HG02870 (cell line): ENCODE results near the gene UPF3B.
"Not testable (repeated sequence)": the region's sequence is repeated elsewhere in the genome, so short reads cannot be mapped to it uniquely, and the experiment has no call there.

Source experiments
- ATAC-seq: cut with Tn5 transposase; IDR thresholded peaks from one replicate; pipeline ENCODE4 v1.9.1; 2021; ENCODE audit warnings: mild to moderate bottlenecking, moderate library complexity; ENCODE audit not compliant: unreplicated experiment

The UPF3B gene

DNA sequence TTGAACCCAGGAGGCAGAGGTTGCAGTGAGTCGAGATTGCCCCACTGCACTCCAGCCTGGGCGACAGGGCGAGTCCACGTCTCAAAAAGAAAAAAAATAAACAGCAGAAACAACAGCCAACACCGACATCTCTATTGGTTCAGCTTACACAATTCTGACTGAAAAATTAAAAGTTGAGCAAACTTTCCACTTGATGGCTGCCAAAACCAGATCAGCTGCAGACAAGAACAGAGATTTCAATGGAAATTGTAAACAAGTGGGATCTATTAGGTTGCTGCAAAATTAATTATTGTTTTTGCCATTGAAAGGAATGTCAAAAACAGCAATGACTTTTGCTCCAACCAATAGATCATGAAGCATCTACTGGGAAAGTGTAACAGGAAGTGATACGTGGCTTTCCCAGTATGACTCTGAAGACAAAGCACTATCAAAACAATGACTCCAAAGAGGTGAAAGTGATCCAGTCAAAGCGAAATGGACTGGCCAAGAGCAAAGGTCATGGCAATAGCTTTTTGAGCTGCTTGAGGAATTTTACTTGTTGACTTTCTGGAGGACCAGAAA is 26.3 kb downstream of the UPF3B start:
- no peak for ATAC-seq

DNA sequence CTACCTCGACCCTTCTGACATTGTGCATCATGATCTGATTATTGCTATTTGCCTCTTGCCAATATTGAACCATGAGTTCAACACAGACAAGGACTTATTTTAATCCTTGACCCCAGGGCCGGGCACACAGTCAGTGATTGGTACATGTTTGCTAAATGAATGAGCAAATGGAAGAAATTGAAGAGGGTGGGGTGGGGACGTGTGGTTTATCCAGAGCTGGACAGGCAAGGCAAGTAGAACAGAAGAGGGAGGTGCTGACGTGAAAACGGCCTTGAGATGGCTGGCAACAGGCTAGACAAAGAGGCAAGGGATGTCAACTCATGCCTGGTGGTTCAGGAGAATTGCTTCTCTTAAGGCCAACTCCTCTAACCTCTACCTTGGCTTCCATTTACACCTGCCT is 28.5 kb downstream of the UPF3B start:
- not testable (repeated sequence) for ATAC-seq

DNA sequence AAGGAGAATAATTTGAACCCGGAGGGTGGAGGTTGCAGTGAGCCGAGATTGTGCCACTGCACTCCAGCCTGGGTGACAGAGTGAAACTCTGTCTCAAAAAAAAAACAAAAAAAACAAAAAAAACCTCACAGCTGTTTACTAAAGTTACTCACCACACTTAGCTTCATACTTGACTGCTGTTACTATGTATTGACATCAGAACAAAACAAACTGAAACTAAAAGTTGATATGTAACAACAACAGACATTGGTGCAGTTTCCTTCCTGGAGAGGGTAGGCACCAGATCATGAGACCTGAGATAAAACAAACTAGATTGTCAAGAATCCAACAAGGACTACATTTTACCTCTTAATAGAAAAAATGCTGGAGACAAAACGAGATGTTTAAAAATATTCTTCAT is 31.1 kb downstream of the UPF3B start:
- ATAC-seq, result peak; percentile 78

DNA sequence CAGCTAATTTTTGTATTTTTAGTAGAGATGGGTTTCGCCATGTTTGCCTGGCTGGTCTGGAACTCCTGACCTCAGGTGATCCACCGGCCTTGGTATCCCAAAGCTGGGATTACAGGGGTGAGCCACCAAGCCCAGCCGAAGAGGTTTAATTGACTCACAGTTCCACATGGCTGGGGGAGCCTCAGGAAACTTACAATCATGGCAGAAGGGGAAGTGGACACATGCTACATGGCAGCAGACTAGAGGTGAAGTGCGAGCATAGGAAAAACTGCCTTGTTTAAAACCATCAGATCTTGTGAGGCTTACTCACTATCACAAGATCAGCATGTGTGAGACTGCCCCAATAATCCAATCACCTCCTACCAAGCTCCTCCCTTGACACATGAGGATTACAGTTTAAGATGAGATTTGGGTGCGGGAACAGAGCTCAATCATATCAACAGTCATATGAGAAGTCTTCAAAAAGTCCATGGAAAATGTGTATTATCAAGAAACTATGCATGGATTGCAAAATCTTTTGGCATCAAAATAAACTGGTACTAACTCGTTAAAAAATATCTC is 35.6 kb downstream of the UPF3B start:
- no peak for ATAC-seq

DNA sequence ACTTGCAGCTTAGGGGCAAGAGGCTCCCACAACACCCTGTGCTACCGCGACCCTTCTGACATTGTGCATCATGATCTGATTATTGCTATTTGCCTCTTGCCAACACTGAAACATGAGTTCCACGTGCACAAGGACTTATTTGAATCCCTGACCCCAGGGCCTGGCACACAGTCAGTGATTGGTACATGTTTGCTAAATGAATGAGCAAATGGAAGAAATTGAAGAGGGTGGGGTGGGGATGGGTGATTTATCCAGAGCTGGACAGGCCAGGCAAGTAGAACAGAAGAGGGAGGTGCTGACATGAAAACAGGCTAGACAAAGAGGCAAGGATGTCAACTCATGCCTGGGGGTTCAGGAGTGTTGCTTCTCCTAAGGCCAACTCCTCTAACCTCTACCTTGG is 36.5 kb downstream of the UPF3B start:
- ATAC-seq, result no peak

DNA sequence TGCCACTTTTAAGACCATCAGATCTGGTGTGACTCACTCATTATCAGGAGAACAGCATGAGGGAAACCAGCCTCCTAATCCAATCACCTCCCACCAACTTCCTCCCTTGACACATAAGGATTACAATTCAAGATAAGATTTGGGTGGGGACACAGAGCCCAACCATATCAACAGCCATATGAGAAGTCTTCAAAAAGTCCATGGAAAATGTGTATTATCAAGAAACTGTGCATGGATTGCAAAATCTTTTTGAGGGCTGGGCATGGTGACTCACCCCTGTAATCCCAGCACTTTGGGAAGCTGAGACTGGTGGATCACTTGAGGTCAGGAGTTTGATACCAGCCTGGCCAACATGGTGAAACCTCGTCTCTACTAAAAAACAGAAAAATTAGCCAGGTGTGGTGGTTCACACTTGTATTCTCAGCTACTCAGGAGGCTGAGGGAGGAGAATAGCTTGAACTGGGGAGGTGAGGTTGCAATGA is 43.5 kb downstream of the UPF3B start:
- no peak for ATAC-seq

DNA sequence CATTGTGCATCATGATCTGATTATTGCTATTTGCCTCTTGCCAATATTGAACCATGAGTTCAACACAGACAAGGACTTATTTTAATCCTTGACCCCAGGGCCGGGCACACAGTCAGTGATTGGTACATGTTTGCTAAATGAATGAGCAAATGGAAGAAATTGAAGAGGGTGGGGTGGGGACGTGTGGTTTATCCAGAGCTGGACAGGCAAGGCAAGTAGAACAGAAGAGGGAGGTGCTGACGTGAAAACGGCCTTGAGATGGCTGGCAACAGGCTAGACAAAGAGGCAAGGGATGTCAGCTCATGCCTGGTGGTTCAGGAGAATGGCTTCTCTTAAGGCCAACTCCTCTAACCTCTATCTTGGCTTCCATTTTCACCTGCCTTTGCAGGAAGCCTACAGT is 44.3 kb downstream of the UPF3B start:
- ATAC-seq, result not testable (repeated sequence)

DNA sequence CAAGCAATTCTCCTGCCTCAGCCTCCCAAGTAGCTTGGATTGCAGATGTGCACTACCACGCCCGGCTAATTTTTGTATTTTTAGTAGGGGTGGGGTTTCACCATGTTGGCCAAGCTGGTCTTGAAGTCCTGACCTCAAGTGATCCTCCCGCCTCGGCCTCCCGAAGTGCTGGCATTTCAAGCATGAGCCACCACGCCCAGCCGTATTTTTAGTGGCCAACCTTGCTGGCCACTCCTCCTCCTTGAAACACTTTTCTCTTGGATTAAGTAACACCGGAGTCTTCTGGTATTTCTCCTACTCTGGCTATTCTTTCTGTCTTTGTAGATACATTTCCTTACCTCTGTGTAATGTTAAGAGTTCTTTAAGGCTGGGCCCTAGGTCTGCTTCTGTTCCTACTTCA is 50.2 kb downstream of the UPF3B start:
- no peak for ATAC-seq

DNA sequence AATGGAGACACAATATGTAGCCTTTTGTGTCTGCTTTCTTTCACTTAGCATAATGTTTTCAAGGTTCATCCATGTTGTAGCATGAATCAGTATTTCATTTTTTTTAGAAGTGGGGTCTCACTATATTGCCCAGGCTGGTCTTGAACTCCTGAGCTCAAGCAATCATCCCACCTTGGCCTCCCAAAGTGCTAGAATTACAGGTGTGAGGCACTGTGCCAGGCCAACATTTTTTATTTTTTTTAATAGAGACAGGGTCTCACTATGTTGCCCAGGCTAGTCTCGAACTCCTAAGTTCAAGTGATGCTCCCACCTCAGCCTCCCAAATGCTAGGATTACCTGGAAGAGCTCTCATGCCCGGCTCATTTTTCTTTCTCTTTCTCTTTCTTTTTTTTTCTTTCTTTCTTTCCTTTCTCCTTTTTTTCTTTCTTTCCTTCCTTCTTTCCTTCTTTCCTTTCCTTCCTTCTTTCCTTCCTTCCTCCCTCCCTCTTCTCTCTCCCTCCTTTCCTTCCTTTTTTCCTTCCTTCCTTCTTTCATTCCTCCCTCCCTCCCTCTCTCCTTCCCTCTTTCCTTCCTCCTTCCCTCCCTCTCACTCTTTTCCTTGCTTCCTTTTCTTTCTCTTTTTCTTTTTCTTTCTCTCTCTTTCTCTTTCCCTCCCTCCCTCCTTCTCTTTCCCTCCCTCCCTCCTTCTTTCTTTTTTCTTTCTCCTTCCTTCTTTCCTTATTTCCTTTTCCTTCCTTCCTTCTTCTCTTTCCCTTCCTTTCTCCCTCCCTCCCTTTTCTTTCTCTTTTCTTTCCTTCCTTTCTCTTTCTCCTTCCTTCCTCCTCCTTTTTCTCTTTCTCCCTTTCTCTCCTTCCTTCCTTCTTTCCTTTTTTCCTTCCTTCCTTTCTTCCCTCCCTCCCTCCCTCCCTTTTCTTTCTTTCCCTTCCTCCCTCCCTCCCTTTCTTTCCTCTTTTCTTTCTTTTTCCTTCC is 51.2 kb downstream of the UPF3B start:
- no peak for ATAC-seq

DNA sequence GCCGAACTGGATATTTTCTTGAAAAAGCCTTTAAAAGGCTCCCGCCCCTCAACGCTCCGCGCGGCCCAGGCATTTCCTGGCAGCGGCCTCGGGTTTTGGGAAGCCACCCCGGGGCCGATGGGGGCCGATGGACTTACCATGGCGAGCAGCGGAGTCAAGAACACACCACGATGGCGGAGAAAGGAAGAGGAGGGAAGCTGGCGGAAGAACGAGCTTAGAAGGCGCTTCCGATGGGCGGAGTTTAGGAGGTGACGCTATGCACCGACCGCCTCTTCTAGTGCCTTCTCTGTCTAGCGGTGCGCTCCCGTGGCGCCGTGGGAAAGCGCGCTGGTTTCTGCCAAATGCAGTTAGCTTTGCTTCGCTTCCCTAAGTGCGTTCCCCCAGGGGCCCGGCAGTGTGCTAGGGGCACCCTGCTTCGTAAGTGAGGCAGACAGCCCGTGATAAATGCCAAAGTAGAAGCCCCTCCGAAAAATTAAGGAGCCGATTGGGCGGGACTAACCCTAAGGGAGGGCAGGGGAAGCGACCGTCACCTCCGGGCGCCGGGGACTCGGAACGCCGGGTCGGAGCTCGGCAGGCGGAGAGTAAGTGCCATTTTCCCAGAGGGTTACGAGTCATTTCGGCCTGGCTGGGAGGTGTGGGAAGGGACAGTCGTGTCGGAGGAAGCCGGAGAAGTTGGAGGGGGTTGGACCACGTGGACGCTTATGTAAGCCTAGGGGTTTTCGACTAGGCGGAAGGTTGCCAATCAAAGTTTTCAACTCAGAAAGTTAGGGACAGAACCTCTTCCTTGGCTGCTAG is 61.1 kb downstream of the UPF3B start, which contains the start of gene RPL39:
Gene RPL39 (minus strand): TSS at position 194 of the 795 bp plus-strand sequence. CDS start 54 bp downstream, at position 140.
- peak; percentile 91 for ATAC-seq

DNA sequence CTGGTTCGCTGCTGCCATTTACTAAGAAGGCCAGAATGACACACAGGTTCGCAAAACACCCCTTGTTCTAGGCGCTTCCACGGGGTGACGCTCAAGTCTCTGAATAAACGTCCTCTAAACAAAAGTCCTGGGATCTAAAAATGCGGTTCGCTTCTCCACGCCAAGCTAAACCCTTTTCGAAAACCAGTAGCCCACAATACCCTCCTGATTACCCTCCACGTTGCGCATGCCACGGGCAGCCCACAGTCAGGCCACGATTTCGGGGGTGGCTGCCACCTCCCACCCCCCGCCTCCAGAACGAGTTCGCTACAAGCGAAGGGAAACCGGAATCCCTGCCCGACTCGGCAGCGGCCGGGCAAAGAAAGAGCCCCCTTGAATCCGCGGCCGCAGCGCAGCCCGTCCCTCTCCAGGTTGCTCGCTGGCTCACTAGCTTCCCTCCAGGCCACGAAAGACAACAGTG is 61.8 kb downstream of the UPF3B start:
- peak; percentile 12 for ATAC-seq

DNA sequence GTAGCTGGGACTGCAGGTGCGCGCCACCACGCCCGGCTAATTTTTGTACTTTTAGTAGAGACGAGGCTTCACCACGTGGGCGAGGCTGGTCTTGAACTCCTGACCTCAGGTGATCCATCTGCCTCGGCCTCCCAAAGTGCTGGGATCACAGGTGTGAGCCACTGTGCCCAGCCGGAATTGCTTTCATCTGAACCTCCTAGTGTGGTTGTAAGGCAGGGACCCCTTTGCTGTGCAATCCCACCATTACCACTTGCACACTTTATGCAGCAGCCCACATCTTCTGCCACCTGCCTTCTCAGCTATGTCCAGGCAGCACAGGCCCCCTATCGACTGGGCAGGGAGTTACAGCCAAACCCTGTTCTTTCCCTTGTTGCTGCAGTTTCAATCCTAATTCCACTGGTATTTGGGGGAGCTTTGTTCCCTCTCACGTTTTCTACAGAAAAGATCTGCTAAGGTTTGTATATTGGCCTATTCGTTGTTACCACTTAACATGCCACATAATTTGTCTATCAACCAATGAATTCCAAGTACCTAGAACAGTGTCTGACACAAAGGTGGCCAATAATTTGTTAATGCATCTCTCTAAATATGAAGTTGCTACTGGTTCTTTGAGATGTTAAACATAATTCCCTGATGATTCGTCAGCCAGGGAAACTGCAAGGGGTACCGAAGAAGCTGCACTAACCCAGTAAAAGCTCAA is 67.9 kb downstream of the UPF3B start:
- ATAC-seq, result peak; percentile 59
